ENCODE results near the gene MX1.

Gene MX1

GRCh38 chr21:41482980-41483379 is 56.9 kb downstream of the MX1 start:
- DNase-seq (ENCODE audit: low read depth in 1 of 2, low spot score in 1 of 2) = no peak
- TF ChIP-seq JUND (IDR thresholded peaks at IDR 0.05; ENCODE audit: low read depth) = no peak
- in situ Hi-C loops (cut with HindIII; ENCODE audit: low pct_unique_long_range_greater_than_20kb, low sequenced_read_pairs) = no loop called here

- in situ Hi-C loops (cut with HindIII; ENCODE audit: low pct_unique_long_range_greater_than_20kb, low sequenced_read_pairs) = no loop called here
- no peak for TF ChIP-seq JUND (IDR thresholded peaks at IDR 0.05; ENCODE audit: low read depth)
- DNase-seq (ENCODE audit: low read depth in 1 of 2, low spot score in 1 of 2) = no peak
These were observed 57.4 kb downstream of the MX1 start for GRCh38 chr21:41483415-41483814.

GRCh38 chr21:41483973-41484372 is 57.9 kb downstream of the MX1 start:
- no peak for TF ChIP-seq JUND (IDR thresholded peaks at IDR 0.05; ENCODE audit: low read depth)
- in situ Hi-C loops (cut with HindIII; ENCODE audit: low pct_unique_long_range_greater_than_20kb, low sequenced_read_pairs) = no loop called here
- DNase-seq (ENCODE audit: low read depth in 1 of 2, low spot score in 1 of 2) = no peak

- in situ Hi-C loops (cut with HindIII; ENCODE audit: low pct_unique_long_range_greater_than_20kb, low sequenced_read_pairs) = no loop called here
- TF ChIP-seq JUND (IDR thresholded peaks at IDR 0.05; ENCODE audit: low read depth) = no peak
- no peak for DNase-seq (ENCODE audit: low read depth in 1 of 2, low spot score in 1 of 2)
These were observed 61.0 kb downstream of the MX1 start for GRCh38 chr21:41487082-41487481.

- no peak for DNase-seq (ENCODE audit: low read depth in 1 of 2, low spot score in 1 of 2)
- in situ Hi-C loops (cut with HindIII; ENCODE audit: low pct_unique_long_range_greater_than_20kb, low sequenced_read_pairs) = no loop called here
- TF ChIP-seq JUND (IDR thresholded peaks at IDR 0.05; ENCODE audit: low read depth) = no peak
These were observed 62.0 kb downstream of the MX1 start for GRCh38 chr21:41488080-41488479.

GRCh38 chr21:41489329-41489728 is 63.3 kb downstream of the MX1 start:
- no peak for TF ChIP-seq JUND (IDR thresholded peaks at IDR 0.05; ENCODE audit: low read depth)
- DNase-seq (ENCODE audit: low read depth in 1 of 2, low spot score in 1 of 2) = no peak
- in situ Hi-C loops (cut with HindIII; ENCODE audit: low pct_unique_long_range_greater_than_20kb, low sequenced_read_pairs) = no loop called here

- TF ChIP-seq JUND (IDR thresholded peaks at IDR 0.05; ENCODE audit: low read depth) = no peak
- DNase-seq (ENCODE audit: low read depth in 1 of 2, low spot score in 1 of 2) = no peak
- in situ Hi-C loops (cut with HindIII; ENCODE audit: low pct_unique_long_range_greater_than_20kb, low sequenced_read_pairs) = no loop called here
These were observed 64.3 kb downstream of the MX1 start for GRCh38 chr21:41490330-41490729.

GRCh38 chr21:41491412-41491811 is 65.4 kb downstream of the MX1 start:
- in situ Hi-C loops (cut with HindIII; ENCODE audit: low pct_unique_long_range_greater_than_20kb, low sequenced_read_pairs) = no loop called here
- TF ChIP-seq JUND (IDR thresholded peaks at IDR 0.05; ENCODE audit: low read depth) = no peak
- no peak for DNase-seq (ENCODE audit: low read depth in 1 of 2, low spot score in 1 of 2)

GRCh38 chr21:41494242-41494641 is 68.2 kb downstream of the MX1 start:
- no peak for TF ChIP-seq JUND (IDR thresholded peaks at IDR 0.05; ENCODE audit: low read depth)
- DNase-seq (ENCODE audit: low read depth in 1 of 2, low spot score in 1 of 2) = no peak
- in situ Hi-C loops (cut with HindIII; ENCODE audit: low pct_unique_long_range_greater_than_20kb, low sequenced_read_pairs) = no loop called here

- in situ Hi-C loops (cut with HindIII; ENCODE audit: low pct_unique_long_range_greater_than_20kb, low sequenced_read_pairs) = no loop called here
- TF ChIP-seq JUND (IDR thresholded peaks at IDR 0.05; ENCODE audit: low read depth) = no peak
- no peak for DNase-seq (ENCODE audit: low read depth in 1 of 2, low spot score in 1 of 2)
These were observed 71.0 kb downstream of the MX1 start for GRCh38 chr21:41497008-41497407.

GRCh38 chr21:41497788-41498187 is 71.7 kb downstream of the MX1 start:
- in situ Hi-C loops (cut with HindIII; ENCODE audit: low pct_unique_long_range_greater_than_20kb, low sequenced_read_pairs) = no loop called here
- TF ChIP-seq JUND (IDR thresholded peaks at IDR 0.05; ENCODE audit: low read depth) = no peak
- no peak for DNase-seq (ENCODE audit: low read depth in 1 of 2, low spot score in 1 of 2)

GRCh38 chr21:41499920-41500319 is 73.9 kb downstream of the MX1 start:
- no peak for TF ChIP-seq JUND (IDR thresholded peaks at IDR 0.05; ENCODE audit: low read depth)
- DNase-seq (ENCODE audit: low read depth in 1 of 2, low spot score in 1 of 2) = no peak
- in situ Hi-C loops (cut with HindIII; ENCODE audit: low pct_unique_long_range_greater_than_20kb, low sequenced_read_pairs) = no loop called here

GRCh38 chr21:41500363-41500762 is 74.3 kb downstream of the MX1 start:
- DNase-seq (ENCODE audit: low read depth in 1 of 2, low spot score in 1 of 2) = peak in 1 of 2 experiments; percentile 52
- in situ Hi-C loops (cut with HindIII; ENCODE audit: low pct_unique_long_range_greater_than_20kb, low sequenced_read_pairs) = no loop called here
- no peak for TF ChIP-seq JUND (IDR thresholded peaks at IDR 0.05; ENCODE audit: low read depth)

GRCh38 chr21:41500931-41501381 is 74.9 kb downstream of the MX1 start:
- no peak for TF ChIP-seq JUND (IDR thresholded peaks at IDR 0.05; ENCODE audit: low read depth)
- peak in 1 of 2 experiments; percentile 56 for DNase-seq (ENCODE audit: low read depth in 1 of 2, low spot score in 1 of 2)
- in situ Hi-C loops (cut with HindIII; ENCODE audit: low pct_unique_long_range_greater_than_20kb, low sequenced_read_pairs) = no loop called here

Measured in T47D (cell line).